ENCODE measurements around the gene DNAAF1. TPM values are rescaled to one million over a fixed set of nuclear protein-coding genes. Genes with fewer than 3 reads are reported as not detected.

DNAAF1 gene
- total RNA-seq, 1 experiment from 2014 or later, result 0.07 TPM

DNA sequence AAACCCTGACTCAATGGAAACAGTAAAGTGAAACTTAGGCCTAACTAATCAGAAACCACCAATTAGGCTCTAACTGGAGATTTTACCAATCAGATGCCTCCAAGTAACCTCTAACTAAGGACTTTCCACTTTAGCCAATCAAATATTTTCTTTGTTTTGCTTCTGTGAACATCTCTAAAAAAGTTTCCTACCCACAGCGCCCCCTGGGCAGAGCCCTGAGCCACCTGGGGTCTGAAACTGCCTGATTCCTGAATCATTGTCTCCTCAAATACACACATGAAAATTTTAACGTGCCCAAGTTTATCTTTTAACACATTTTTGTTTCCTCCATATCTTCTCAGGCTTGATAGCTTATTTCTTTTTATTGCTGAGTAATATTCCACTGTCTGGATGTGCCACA, 64.9 kb downstream of the DNAAF1 start:
- no peak overlapping the region for H3K27ac Mint-ChIP-seq (ENCODE audit: unreplicated experiment)
- DNase-seq, result no peak
- H3K36me3 ChIP-seq (ENCODE audit: control insufficient read depth, insufficient read depth, low read length), result no peaks in the 10 kb centered on the region
- TF ChIP-seq, protein P1, sequence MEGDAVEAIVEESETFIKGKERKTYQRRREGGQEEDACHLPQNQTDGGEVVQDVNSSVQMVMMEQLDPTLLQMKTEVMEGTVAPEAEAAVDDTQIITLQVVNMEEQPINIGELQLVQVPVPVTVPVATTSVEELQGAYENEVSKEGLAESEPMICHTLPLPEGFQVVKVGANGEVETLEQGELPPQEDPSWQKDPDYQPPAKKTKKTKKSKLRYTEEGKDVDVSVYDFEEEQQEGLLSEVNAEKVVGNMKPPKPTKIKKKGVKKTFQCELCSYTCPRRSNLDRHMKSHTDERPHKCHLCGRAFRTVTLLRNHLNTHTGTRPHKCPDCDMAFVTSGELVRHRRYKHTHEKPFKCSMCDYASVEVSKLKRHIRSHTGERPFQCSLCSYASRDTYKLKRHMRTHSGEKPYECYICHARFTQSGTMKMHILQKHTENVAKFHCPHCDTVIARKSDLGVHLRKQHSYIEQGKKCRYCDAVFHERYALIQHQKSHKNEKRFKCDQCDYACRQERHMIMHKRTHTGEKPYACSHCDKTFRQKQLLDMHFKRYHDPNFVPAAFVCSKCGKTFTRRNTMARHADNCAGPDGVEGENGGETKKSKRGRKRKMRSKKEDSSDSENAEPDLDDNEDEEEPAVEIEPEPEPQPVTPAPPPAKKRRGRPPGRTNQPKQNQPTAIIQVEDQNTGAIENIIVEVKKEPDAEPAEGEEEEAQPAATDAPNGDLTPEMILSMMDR (IDR thresholded peaks at IDR 0.05; ENCODE audit: insufficient read depth in 1 of 2, low read depth in 1 of 2, low read length in 1 of 2, severe bottlenecking in 1 of 2, unreplicated experiment in 1 of 2), result peak in 1 of 2 experiments; percentile 9
- no peak overlapping the region for H3K4me3 ChIP-seq (ENCODE audit: low read depth, low read length)
- no peaks in the 10 kb centered on the region for H3K9me3 Mint-ChIP-seq (ENCODE audit: unreplicated experiment)
- BruUV-seq (replicated peaks), result no TSS peak
- H3K4me1 Mint-ChIP-seq (ENCODE audit: low read depth, unreplicated experiment), result no peaks in the 10 kb centered on the region
- H3K9me3 ChIP-seq, result peaks cover 7% of the 10 kb centered on the region; the same call in 1 of the 2 replicates
- H3K27me3 Mint-ChIP-seq (ENCODE audit: insufficient read depth, unreplicated experiment), result no peaks in the 10 kb centered on the region
- no peaks in the 10 kb centered on the region for H3K27me3 ChIP-seq (replicated peaks; ENCODE audit: control insufficient read depth, insufficient read depth, low read length)
- no peaks in the 10 kb centered on the region for H3K36me3 Mint-ChIP-seq (ENCODE audit: insufficient read depth, unreplicated experiment)
- intact Hi-C loops (cut with micrococcal nuclease; ENCODE audit: unreplicated experiment), result no loop called here
- H3K4me3 Mint-ChIP-seq (ENCODE audit: unreplicated experiment), result no peak overlapping the region
- ChIA-PET POLR2A (no interaction called here), CTCF (no interaction called here)
- H3K4me1 ChIP-seq, result no peaks in the 10 kb centered on the region

DNA sequence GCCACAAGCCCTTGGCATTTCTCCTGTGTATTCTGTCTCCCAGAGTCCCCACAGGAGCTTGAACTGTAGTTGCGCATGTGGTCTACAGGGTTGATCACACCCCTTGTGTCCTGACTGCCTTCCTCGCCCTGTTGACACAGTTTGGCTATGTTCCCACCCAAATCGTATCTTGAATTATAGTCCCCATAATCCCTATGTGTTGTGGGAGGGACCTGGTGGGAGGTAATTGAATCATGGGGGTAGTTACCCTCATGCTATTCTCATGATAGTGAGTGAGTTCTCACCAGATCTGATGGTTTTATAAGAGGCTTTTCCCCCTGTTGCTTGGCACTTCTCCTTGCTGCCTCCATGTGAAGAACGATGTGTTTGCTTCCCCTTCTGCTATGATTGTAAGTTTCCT, 67.0 kb downstream of the DNAAF1 start:
- Histone ChIP-seq H3K4me1 (no peaks in the 10 kb centered on the region), H3K9me3 (peaks cover 7% of the 10 kb centered on the region; the same call in 1 of the 2 replicates), H3K36me3 (ENCODE audit: control insufficient read depth, insufficient read depth, low read length) (no peaks in the 10 kb centered on the region), H3K4me3 (ENCODE audit: low read depth, low read length) (no peak overlapping the region), H3K27me3 (replicated peaks; ENCODE audit: control insufficient read depth, insufficient read depth, low read length) (no peaks in the 10 kb centered on the region)
- no peak overlapping the region for H3K4me3 Mint-ChIP-seq (ENCODE audit: unreplicated experiment)
- ChIA-PET CTCF (interaction anchor here (0.7 kb wide), 1 partner anchor 10 kb away, joined by 3 read pairs; no protein-coding TSS in a partner anchor), POLR2A (no interaction called here)
- no peak for DNase-seq
- H3K9me3 Mint-ChIP-seq (ENCODE audit: unreplicated experiment), result no peaks in the 10 kb centered on the region
- BruUV-seq (replicated peaks), result no TSS peak
- H3K27me3 Mint-ChIP-seq (ENCODE audit: insufficient read depth, unreplicated experiment), result no peaks in the 10 kb centered on the region
- intact Hi-C loops (cut with micrococcal nuclease; ENCODE audit: unreplicated experiment), result no loop called here
- no peaks in the 10 kb centered on the region for H3K36me3 Mint-ChIP-seq (ENCODE audit: insufficient read depth, unreplicated experiment)
- no peak overlapping the region for H3K27ac Mint-ChIP-seq (ENCODE audit: unreplicated experiment)
- TF ChIP-seq, protein P1 (IDR thresholded peaks at IDR 0.05; ENCODE audit: insufficient read depth in 1 of 2, low read depth in 1 of 2, low read length in 1 of 2, severe bottlenecking in 1 of 2, unreplicated experiment in 1 of 2), result no peak
- H3K4me1 Mint-ChIP-seq (ENCODE audit: low read depth, unreplicated experiment), result no peaks in the 10 kb centered on the region

DNA sequence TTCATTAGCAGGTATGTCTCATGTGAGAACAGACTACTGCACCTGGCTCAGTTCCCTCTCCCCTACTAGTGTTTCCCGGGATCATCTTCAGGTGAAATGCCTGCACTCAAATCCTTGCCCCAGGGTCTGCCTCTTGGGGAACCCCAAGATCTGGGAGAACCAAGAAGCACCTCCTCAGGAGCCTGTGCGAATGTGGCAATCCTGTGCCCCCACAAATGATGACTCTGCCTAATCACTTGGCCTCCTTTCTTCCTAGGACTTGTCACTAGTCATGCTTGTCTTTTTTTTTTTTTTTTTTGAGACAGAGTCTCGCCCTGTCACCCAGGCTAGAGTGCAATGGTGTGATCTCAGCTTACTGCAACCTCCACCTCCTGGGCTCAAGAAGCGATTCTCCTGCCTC, 67.5 kb downstream of the DNAAF1 start:
- Mint-ChIP-seq H3K27me3 (ENCODE audit: insufficient read depth, unreplicated experiment) (no peaks in the 10 kb centered on the region), H3K9me3 (ENCODE audit: unreplicated experiment) (no peaks in the 10 kb centered on the region), H3K27ac (ENCODE audit: unreplicated experiment) (no peak overlapping the region), H3K4me1 (ENCODE audit: low read depth, unreplicated experiment) (no peaks in the 10 kb centered on the region), H3K36me3 (ENCODE audit: insufficient read depth, unreplicated experiment) (no peaks in the 10 kb centered on the region), H3K4me3 (ENCODE audit: unreplicated experiment) (no peak overlapping the region)
- no peaks in the 10 kb centered on the region for H3K4me1 ChIP-seq
- CTCF ChIA-PET, result no interaction called here
- no peak for DNase-seq
- intact Hi-C loops (cut with micrococcal nuclease; ENCODE audit: unreplicated experiment), result no loop called here
- BruUV-seq (replicated peaks), result no TSS peak
- POLR2A ChIA-PET, result no interaction called here
- H3K4me3 ChIP-seq (ENCODE audit: low read depth, low read length), result no peak overlapping the region
- TF ChIP-seq, protein P1 (IDR thresholded peaks at IDR 0.05; ENCODE audit: insufficient read depth in 1 of 2, low read depth in 1 of 2, low read length in 1 of 2, severe bottlenecking in 1 of 2, unreplicated experiment in 1 of 2), result no peak
- no peaks in the 10 kb centered on the region for H3K27me3 ChIP-seq (replicated peaks; ENCODE audit: control insufficient read depth, insufficient read depth, low read length)
- H3K9me3 ChIP-seq, result peaks cover 7% of the 10 kb centered on the region; the same call in 1 of the 2 replicates
- H3K36me3 ChIP-seq (ENCODE audit: control insufficient read depth, insufficient read depth, low read length), result no peaks in the 10 kb centered on the region

Data from Caco-2 (cell line).